ENCODE results near the gene CTDNEP1. TPM values are rescaled to one million over a fixed set of nuclear protein-coding genes. Genes with fewer than 3 reads are reported as not detected.

Gene CTDNEP1
- total RNA-seq, 6 experiments from 2014 or later: 25.9 to 34.6 (median 31.9) TPM

GRCh38 chr17:7232114-7232513, 19.4 kb downstream of the CTDNEP1 start:
- no peak for ATAC-seq
- Histone ChIP-seq H3K27ac (no peak overlapping the region), H3K4me1 (peaks cover 0 to 34% (median 3%) of the 10 kb centered on the region in 4 donors), H3K36me3 (peaks cover 0 to 30% (median 6%) of the 10 kb centered on the region in 4 donors), H3K9me3 (no peaks in the 10 kb centered on the region), H3K27me3 (no peaks in the 10 kb centered on the region), H3K4me3 (no peak overlapping the region)
- DNase-seq: no peak
- intact Hi-C loops (cut with DNase I): no loop called here
- WGBS (ENCODE audit: insufficient coverage, low coverage, low lambda C conversion rate, missing lambda C conversion rate): 78% methylated on average over 5 of the region's 5 CpGs
- TF ChIP-seq POLR2A (IDR thresholded peaks at IDR 0.05) (no peak), CTCF (IDR thresholded peaks at IDR 0.05) (no peak)

GRCh38 chr17:7229504-7229903, 22.0 kb downstream of the CTDNEP1 start:
- no peak for ATAC-seq
- WGBS (ENCODE audit: insufficient coverage, low coverage, low lambda C conversion rate, missing lambda C conversion rate): 86% methylated on average over 7 of the region's 19 CpGs
- TF ChIP-seq POLR2A (IDR thresholded peaks at IDR 0.05) (no peak), CTCF (IDR thresholded peaks at IDR 0.05) (no peak)

GRCh38 chr17:7228920-7229319, 22.6 kb downstream of the CTDNEP1 start:
- DNase-seq (no peak), ATAC-seq (no peak)
- no CpG with 5 or more reads among the region's 14 CpGs for WGBS (ENCODE audit: insufficient coverage, low coverage, low lambda C conversion rate, missing lambda C conversion rate)
- no peaks in the 10 kb centered on the region for H3K27me3 ChIP-seq
- H3K36me3 ChIP-seq: peaks cover 0 to 48% (median 20%) of the 10 kb centered on the region in 4 donors
- no peak overlapping the region for H3K4me3 ChIP-seq
- no peaks in the 10 kb centered on the region for H3K9me3 ChIP-seq
- TF ChIP-seq POLR2A (IDR thresholded peaks at IDR 0.05) (no peak), CTCF (IDR thresholded peaks at IDR 0.05) (no peak)
- H3K4me1 ChIP-seq: peaks cover 0 to 29% (median 0%) of the 10 kb centered on the region in 4 donors
- intact Hi-C loops (cut with DNase I): no loop called here
- no peak overlapping the region for H3K27ac ChIP-seq

More at GRCh38 chr17:7229504-7229903, 22.0 kb downstream of the CTDNEP1 start:
- peak in 1 of 3 donors; percentile 18 for DNase-seq
- intact Hi-C loops (cut with DNase I): no loop called here
- Histone ChIP-seq H3K27me3 (no peaks in the 10 kb centered on the region), H3K36me3 (peaks cover 0 to 43% (median 16%) of the 10 kb centered on the region in 4 donors), H3K4me1 (peaks cover 0 to 29% (median under 1%) of the 10 kb centered on the region in 4 donors), H3K4me3 (no peak overlapping the region), H3K27ac (no peak overlapping the region), H3K9me3 (no peaks in the 10 kb centered on the region)

- no peak overlapping the region for H3K4me3 ChIP-seq
- H3K4me1 ChIP-seq: peaks cover 0 to 31% (median 0%) of the 10 kb centered on the region in 4 donors
- no peaks in the 10 kb centered on the region for H3K27me3 ChIP-seq
- H3K36me3 ChIP-seq: peaks cover 0 to 66% (median 32%) of the 10 kb centered on the region in 4 donors
- intact Hi-C loops (cut with DNase I): no loop called here
- DNase-seq (no peak), ATAC-seq (peak in 1 of 4 donors; percentile 5)
- no peaks in the 10 kb centered on the region for H3K9me3 ChIP-seq
- H3K27ac ChIP-seq: no peak overlapping the region
- WGBS (ENCODE audit: insufficient coverage, low coverage, low lambda C conversion rate, missing lambda C conversion rate): 90% methylated on average over 7 of the region's 31 CpGs
- no peak for TF ChIP-seq POLR2A (IDR thresholded peaks at IDR 0.05)
- no peak for TF ChIP-seq CTCF (IDR thresholded peaks at IDR 0.05)
These were observed 24.5 kb downstream of the CTDNEP1 start for GRCh38 chr17:7226721-7227710.

Measured in right lobe of liver (tissue), 6 donors.